ENCODE measurements around the gene MPZL3.

GRCh38 chr11:118259138-118259537, 7.0 kb upstream of the MPZL3 start:
- TF ChIP-seq PBX3 (IDR thresholded peaks at IDR 0.05) (no peak), POLR2A (IDR thresholded peaks at IDR 0.05; ENCODE audit: low read length) (no peak), MAX (IDR thresholded peaks at IDR 0.05) (no peak), CHD4 (IDR thresholded peaks at IDR 0.05; ENCODE audit: borderline replicate concordance) (no peak), MYC (IDR thresholded peaks at IDR 0.05; ENCODE audit: borderline replicate concordance, low read length) (no peak), RFX5 (IDR thresholded peaks at IDR 0.05) (no peak)
- TF ChIP-seq, protein P1, sequence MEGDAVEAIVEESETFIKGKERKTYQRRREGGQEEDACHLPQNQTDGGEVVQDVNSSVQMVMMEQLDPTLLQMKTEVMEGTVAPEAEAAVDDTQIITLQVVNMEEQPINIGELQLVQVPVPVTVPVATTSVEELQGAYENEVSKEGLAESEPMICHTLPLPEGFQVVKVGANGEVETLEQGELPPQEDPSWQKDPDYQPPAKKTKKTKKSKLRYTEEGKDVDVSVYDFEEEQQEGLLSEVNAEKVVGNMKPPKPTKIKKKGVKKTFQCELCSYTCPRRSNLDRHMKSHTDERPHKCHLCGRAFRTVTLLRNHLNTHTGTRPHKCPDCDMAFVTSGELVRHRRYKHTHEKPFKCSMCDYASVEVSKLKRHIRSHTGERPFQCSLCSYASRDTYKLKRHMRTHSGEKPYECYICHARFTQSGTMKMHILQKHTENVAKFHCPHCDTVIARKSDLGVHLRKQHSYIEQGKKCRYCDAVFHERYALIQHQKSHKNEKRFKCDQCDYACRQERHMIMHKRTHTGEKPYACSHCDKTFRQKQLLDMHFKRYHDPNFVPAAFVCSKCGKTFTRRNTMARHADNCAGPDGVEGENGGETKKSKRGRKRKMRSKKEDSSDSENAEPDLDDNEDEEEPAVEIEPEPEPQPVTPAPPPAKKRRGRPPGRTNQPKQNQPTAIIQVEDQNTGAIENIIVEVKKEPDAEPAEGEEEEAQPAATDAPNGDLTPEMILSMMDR (IDR thresholded peaks at IDR 0.05), result no peak
- TF ChIP-seq, protein P2, sequence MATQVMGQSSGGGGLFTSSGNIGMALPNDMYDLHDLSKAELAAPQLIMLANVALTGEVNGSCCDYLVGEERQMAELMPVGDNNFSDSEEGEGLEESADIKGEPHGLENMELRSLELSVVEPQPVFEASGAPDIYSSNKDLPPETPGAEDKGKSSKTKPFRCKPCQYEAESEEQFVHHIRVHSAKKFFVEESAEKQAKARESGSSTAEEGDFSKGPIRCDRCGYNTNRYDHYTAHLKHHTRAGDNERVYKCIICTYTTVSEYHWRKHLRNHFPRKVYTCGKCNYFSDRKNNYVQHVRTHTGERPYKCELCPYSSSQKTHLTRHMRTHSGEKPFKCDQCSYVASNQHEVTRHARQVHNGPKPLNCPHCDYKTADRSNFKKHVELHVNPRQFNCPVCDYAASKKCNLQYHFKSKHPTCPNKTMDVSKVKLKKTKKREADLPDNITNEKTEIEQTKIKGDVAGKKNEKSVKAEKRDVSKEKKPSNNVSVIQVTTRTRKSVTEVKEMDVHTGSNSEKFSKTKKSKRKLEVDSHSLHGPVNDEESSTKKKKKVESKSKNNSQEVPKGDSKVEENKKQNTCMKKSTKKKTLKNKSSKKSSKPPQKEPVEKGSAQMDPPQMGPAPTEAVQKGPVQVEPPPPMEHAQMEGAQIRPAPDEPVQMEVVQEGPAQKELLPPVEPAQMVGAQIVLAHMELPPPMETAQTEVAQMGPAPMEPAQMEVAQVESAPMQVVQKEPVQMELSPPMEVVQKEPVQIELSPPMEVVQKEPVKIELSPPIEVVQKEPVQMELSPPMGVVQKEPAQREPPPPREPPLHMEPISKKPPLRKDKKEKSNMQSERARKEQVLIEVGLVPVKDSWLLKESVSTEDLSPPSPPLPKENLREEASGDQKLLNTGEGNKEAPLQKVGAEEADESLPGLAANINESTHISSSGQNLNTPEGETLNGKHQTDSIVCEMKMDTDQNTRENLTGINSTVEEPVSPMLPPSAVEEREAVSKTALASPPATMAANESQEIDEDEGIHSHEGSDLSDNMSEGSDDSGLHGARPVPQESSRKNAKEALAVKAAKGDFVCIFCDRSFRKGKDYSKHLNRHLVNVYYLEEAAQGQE (IDR thresholded peaks at IDR 0.05), result no peak
- TF ChIP-seq, protein P3, sequence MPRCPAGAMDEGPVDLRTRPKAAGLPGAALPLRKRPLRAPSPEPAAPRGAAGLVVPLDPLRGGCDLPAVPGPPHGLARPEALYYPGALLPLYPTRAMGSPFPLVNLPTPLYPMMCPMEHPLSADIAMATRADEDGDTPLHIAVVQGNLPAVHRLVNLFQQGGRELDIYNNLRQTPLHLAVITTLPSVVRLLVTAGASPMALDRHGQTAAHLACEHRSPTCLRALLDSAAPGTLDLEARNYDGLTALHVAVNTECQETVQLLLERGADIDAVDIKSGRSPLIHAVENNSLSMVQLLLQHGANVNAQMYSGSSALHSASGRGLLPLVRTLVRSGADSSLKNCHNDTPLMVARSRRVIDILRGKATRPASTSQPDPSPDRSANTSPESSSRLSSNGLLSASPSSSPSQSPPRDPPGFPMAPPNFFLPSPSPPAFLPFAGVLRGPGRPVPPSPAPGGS (IDR thresholded peaks at IDR 0.05), result no peak

Data from A549 (cell line).